GM18867 (cell line): ENCODE results near the gene ATG16L2.
"Not testable (repeated sequence)": the region's sequence is repeated elsewhere in the genome, so short reads cannot be mapped to it uniquely, and the experiment has no call there.

Experiments
- ATAC-seq: cut with Tn5 transposase; IDR thresholded peaks from one replicate; pipeline ENCODE4 v1.9.1; 2021; ENCODE audit warnings: mild to moderate bottlenecking, moderate library complexity; ENCODE audit not compliant: unreplicated experiment

Gene ATG16L2

DNA sequence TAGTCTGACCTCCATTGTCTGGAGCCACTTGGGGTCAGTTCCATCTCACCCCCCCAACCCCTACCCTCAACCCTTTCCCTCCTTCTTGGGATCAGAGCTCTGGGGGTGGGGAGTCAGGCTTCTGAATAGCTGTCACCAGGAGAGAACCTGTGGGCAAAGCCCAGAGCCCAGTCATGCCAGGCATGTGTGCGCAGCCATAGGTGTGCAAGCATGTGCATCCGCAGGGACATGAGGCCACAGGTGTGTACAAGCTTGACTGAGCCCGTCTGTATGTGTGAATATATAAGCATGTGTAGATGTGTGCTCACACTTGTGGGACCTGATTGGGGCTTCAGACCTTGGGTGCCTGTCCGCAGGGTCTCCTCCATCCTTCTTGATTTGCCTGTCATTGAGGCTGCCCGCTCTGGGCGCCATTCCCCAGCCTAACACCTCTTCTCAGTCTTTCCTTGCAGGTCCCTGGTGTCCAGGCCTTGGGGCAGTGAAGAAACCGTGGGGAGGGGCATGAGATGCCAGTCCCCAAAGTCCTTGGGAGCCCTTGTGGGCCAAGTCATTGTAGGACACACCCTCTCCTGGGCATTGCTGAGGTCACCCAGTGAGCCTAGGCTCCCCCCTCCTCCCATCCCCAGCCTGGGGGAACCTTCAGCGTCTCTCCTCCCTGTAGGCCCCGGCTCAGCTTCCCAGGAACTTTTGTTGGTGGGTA is 9.0 kb downstream of the ATG16L2 start:
- no peak for ATAC-seq

DNA sequence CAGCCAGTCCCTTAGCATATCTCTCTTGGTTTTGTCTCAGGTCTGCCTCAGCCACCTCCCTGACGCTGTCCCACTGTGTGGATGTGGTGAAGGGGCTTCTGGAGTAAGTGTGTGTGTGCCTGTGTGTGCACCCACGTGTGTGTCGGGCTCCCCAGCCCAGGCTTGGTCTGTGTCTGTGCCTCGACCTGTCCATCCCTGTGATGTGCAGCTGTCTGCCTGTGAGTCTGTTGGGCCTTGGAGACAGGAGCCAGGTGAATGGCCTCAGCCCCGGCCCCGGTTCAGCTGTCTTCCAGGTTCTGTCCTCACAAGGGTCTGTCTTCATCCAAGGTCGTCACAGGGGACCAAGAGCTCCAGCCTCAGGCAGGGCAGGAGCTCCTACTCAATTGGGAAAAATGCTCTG is 9.8 kb downstream of the ATG16L2 start:
- ATAC-seq = no peak

DNA sequence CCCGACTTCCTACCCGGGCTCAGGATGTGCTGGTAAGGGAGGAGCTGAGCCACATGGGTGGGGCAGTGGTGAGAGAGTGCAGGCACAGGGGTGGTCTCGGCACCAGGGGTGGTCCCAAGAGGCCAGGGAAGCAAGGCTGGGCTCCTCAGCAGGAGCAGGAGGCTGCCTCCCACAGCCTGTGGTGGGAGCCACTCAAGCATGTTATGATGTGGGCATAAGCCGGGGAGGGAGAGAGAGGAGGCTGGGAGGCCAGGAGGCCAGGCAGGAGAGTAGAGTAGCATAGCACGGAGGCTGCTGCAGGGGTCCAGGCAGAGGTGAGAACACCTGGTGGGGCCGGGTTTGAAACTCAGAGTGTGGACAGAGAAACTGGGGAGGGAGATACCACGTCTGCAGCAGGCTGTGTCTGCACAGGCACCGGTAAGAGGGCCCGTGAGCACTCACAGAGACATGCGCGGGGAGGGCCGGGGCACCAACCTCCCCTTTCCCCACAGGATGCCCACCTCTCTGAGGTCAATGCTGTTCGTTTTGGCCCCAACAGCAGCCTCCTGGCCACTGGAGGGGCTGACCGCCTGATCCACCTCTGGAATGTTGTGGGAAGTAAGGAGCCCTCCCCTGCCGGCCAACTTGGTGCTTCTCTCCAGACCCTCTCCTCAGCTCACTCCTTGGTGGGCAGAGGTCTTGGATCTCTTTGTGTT is 10.7 kb downstream of the ATG16L2 start:
- ATAC-seq = no peak

GRCh38 chr11:72825661-72826060 is 11.4 kb downstream of the ATG16L2 start:
- ATAC-seq = no peak

DNA sequence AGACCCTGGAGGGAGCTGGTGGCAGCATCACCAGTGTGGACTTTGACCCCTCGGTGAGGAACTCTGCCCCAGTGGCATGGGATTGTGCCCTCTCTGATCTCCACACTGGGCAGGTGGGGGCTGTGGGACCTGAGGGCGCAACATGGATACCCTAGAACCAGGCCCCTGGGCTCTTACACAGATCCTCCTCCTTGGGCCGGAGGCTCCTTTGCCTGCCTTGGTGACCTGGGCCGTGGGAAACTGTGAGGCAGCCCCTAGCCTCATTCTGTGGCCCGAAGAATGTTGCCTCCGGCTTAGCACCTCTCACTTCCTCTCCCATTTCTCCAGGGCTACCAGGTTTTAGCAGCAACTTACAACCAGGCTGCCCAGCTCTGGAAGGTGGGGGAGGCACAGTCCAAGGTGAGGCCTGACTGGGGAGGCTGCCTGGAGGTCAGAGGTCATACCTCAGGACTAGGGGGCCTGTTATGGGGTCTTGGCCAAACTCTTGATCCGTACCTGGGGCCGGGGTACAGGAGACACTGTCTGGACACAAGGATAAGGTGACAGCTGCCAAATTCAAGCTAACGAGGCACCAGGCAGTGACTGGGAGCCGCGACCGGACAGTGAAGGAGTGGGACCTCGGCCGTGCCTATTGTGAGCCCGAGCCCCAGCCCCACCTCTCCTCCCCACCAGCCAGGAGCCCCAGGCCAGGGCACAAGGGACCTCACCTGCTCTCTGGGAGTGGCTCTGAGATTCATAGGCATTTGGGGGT is 12.2 kb downstream of the ATG16L2 start:
- no peak for ATAC-seq

GRCh38 chr11:72826942-72827480 is 12.8 kb downstream of the ATG16L2 start:
- ATAC-seq = no peak

GRCh38 chr11:72827656-72828055 is 13.4 kb downstream of the ATG16L2 start:
- not testable (repeated sequence) for ATAC-seq

DNA sequence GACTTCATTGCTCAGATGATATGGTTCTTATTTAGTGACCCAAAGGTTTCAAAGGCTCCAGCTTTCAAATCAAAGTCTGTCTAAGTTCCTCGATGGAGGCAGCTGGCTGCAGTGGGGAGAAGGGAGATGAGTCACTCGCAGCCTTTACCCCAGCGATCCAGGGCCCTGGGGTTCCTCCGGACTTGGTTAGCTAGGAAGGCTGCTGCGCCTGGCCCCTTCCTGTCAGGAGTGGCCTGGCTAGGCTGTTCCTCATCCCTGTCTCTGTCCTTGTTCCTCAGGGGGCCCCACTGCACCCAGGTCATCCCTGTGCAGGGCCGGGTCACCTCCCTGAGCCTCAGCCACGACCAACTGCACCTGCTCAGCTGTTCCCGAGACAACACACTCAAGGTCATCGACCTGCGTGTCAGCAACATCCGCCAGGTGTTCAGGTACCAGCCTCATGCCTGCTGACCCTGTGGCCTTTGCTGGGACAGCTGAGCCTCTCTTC is 13.9 kb downstream of the ATG16L2 start:
- ATAC-seq = no peak

GRCh38 chr11:72828692-72829101 is 14.5 kb downstream of the ATG16L2 start:
- ATAC-seq = no peak

DNA sequence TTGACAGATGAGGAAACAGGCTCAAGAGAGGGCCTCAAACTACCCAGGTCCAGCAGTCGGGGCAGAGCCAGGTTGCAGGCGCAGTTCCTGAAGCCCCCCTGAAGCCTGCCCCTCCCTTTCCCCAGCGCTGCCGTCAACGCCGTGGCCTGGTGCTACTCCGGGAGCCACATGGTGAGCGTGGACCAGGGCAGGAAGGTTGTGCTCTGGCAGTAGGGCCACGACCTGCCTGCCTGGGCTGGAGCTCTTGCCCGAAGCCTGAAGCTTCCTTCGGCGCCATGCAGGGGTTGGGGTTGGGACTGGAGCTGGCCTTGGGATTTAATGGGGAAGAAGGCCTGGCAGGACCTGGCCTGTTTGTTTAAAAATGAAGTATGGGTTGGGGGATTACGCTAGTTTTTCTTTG is 15.0 kb downstream of the ATG16L2 start:
- ATAC-seq = no peak

DNA sequence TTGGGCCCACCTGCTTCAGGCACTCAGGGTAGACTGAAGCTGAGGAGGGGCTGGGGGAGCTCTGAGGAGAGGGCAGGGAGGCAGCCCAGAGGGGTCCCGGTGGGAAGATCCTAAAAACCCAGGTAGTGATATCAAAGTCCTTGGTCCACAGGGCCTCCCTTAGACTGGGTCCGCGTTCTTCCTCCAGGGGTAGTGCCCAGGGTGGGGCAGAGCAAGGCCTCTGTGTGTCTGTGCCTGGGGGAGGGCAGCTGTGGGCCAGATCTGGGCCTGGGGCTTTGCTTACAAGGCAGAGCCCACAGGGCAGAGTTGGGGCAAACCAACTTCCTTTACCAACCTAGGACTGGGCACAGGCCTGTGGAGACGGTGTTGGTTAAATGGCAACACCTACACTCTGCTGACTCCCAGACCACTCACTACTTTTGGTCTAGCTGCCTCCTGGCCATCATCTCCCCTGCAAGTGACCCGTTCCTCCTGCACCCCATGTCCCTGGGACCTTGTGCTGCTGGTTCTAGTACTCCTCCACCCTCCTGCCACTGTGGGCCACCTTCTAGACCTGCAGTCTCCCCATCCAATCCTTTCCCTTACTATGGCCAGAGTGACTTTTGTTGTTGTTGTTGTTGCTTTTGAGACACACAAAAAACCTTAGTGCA is 15.8 kb downstream of the ATG16L2 start:
- ATAC-seq = no peak

GRCh38 chr11:72831521-72832300 is 17.5 kb downstream of the ATG16L2 start:
- ATAC-seq = no peak

DNA sequence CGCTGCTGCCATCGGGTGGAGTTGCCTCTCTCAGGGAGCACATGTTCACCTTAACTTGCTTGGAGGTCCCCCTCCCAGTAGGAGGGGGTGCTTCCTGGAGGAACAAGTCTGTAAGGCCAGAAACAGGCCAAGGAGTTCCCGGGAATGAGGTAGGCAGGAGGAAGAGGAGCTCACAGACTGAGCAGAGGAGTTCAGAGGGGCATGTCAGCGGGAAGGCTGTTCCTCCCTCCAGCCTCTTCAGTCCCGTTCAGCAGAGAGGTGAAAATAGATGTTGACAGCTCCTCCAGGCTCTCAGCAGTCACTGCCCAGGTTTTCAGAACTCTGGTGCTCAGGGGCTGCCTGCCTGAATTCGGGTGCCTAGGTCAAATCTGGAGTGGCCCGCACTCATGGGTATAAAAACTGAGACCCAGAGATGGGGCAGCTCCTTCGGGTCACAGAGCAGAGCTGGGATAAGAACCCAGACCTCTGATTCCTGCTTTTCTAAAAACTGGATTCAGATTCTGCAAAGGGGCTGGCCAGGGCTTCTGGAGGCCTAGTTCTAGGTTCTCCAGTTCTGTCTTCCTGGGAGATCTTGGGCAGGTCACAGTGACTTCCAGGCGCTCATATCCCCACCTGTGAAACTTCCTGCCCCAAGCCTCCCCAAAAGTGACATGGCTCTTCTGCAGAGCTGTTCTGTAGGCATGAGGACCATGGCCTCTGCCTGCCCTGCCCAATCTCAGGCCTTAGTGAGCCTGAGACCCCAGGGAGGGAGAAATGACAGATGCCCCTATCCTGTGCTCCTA is 18.3 kb downstream of the ATG16L2 start:
- ATAC-seq = no peak

GRCh38 chr11:72833083-72833733 is 19.0 kb downstream of the ATG16L2 start:
- ATAC-seq = no peak

DNA sequence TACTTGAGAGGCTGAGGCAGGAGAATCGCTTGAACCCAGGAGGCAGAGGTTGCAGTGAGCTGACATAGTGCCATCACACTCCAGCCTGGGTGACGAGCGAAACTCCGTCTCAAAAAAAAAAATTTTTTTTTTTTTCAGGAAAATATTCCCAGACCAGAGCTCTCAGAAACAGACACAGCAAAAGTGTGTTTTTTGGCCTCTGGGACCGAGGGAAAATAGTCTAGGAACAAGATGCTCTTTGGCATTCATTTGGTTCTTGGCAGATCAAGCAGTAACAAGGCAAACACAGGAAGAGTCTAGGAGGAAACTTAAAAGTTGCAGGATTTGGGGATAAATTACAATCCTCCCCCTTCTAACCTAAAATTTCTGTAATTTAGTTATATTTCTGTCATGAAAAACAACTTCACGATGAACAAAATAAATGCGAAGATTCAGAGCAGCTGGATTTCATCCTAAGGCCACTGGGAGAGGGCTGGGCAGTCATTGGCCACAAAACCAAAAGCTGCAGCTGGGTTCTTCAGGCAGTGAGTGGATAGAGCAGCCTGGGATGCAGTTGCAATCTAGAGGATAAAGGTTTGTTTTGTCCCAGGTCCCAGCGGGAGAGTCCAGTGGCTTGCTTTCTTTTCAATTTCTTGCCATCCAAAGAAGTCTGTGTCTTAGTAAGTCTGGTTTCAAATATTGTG is 19.7 kb downstream of the ATG16L2 start:
- no peak for ATAC-seq

- no peak for ATAC-seq
Observed at GRCh38 chr11:72834905-72835304, 20.7 kb downstream of the ATG16L2 start.

- no peak for ATAC-seq
Observed at GRCh38 chr11:72836111-72836510, 21.9 kb downstream of the ATG16L2 start.

DNA sequence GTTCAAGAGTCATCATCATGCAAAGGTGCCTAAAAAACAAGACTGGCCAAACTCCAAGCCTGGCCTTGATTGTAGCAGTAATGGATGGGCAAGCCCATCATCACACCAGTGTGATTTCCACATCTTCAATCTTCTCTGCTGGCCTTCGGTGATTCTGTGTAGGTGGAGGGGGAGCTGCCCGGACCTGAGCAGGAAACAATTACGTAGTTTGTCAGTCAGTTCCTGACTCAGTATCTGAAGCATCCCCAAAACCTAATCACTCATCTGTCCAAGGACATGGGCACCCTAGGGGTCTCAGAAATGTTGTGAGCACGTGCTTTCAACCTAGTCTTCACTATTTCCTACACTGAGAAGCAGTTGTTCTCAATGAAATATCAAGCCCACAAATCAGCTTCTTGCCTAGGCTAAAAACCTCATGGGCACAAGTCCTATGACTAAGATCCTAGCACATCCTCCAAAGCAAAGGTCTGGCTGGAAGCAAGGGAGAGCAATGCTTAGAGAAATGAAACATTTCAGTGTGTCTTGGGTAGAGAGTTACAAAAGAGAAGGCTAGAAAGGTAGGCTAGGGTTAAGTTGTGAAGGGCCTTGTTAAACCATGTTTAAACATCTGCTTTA is 24.6 kb downstream of the ATG16L2 start:
- ATAC-seq = no peak
